Thyroid gland (tissue), 4 donors: ENCODE data around the gene AIF1L. TPM values are rescaled to one million over a fixed set of nuclear protein-coding genes. Genes with fewer than 3 reads are reported as not detected.
"Not testable (repeated sequence)": the region's sequence is repeated elsewhere in the genome, so short reads cannot be mapped to it uniquely, and the experiment has no call there.

ENCODE experiments used
- DNase-seq, 2 donors: peaks; one replicate each; pipeline ENCODE4 v3.0.0-alpha.2; 2019
- H3K27ac ChIP-seq, 3 donors: fragments of 200-600 bp; sonication (generic); 1 replicate in 2 of 3; 2 replicates in 1 of 3; pipeline ENCODE4 v1.5.1; 2016 to 2019; ENCODE audit warnings: mild to moderate bottlenecking in 1 of 3, moderate library complexity in 1 of 3
- H3K27me3 ChIP-seq: fragments of 200-600 bp; sonication (generic); one replicate; pipeline ENCODE4 v1.5.1; 2019
- H3K36me3 ChIP-seq, 2 donors: fragments of 200-600 bp; sonication (generic); one replicate each; pipeline ENCODE4 v1.5.1; 2016 to 2019
- H3K4me1 ChIP-seq, 2 donors: fragments of 200-600 bp; sonication (generic); one replicate each; pipeline ENCODE4 v1.5.1; 2017 to 2019
- H3K4me3 ChIP-seq, 3 donors: fragments of 200-600 bp; sonication (generic); replicated peaks in 1 of 3; 1 replicate in 2 of 3; 2 replicates in 1 of 3; pipeline ENCODE4 v1.5.1; 2016; ENCODE audit warnings: mild to moderate bottlenecking in 1 of 3
- H3K9me3 ChIP-seq: fragments of 200-600 bp; sonication (generic); one replicate; pipeline ENCODE4 v1.5.1; 2017
- CTCF ChIP-seq, 6 experiments: fragments of 200-600 bp in 3 of 6; fragments of 450-650 bp in 3 of 6; sonication (generic) in 3 of 6; IDR thresholded peaks; one replicate each; pipeline ENCODE4 v1.5.1; 2016 to 2019; ENCODE audit warnings: antibody characterized with exemption in 6 of 6, mild to moderate bottlenecking in 2 of 6, inconsistent platforms in 1 of 6, moderate library complexity in 1 of 6
- POLR2A ChIP-seq, 2 donors: fragments of 450-650 bp; IDR thresholded peaks; one replicate each; pipeline ENCODE4 v1.6.1; 2017; ENCODE audit warnings: antibody characterized with exemption in 2 of 2, mild to moderate bottlenecking in 2 of 2, moderate library complexity in 1 of 2
- WGBS, 2 donors: methylation state at CpG; one replicate each; pipeline ENCODE4 v1.1.5; 2017; 5-methylcytosine and 5-hydroxymethylcytosine counted together
- intact Hi-C: fragments of 100-400 bp; cut with DNase I; formaldehyde crosslinking; loops from one replicate; pipeline ENCODE4 v1.15.1; 2023
- total RNA-seq, 4 donors: library from RNA; depleted of rRNA; stranded (reverse); fragments of >200 nt; gene quantifications; one replicate each; pipeline ENCODE4 v1.2.3, GENCODE V29; 2016

AIF1L gene
- total RNA-seq, 4 donors from 2014 or later: 43.0 to 114 (median 87.9) TPM

GRCh38 chr9:131111186-131111853, 15.0 kb downstream of the AIF1L start:
- Histone ChIP-seq H3K27me3 (no peaks in the 10 kb centered on the region), H3K36me3 (no peaks in the 10 kb centered on the region), H3K4me1 (no peaks in the 10 kb centered on the region), H3K4me3 (no peak overlapping the region), H3K9me3 (no peaks in the 10 kb centered on the region), H3K27ac (no peak overlapping the region)
- 63 to 78% methylated on average over 9 to 10 of the region's 10 CpGs for WGBS, 2 donors
- no peak for DNase-seq
- no peak for TF ChIP-seq CTCF (IDR thresholded peaks at IDR 0.05)
- no peak for TF ChIP-seq POLR2A (IDR thresholded peaks at IDR 0.05)
- intact Hi-C loops: no loop called here

GRCh38 chr9:131111854-131112311, 15.6 kb downstream of the AIF1L start:
- intact Hi-C loops: no loop called here
- Histone ChIP-seq H3K4me3 (no peak overlapping the region), H3K36me3 (no peaks in the 10 kb centered on the region), H3K4me1 (no peaks in the 10 kb centered on the region), H3K9me3 (no peaks in the 10 kb centered on the region), H3K27ac (no peak overlapping the region), H3K27me3 (no peaks in the 10 kb centered on the region)
- no peak for TF ChIP-seq POLR2A (IDR thresholded peaks at IDR 0.05)
- no peak for TF ChIP-seq CTCF (IDR thresholded peaks at IDR 0.05)
- WGBS, 2 donors: 86 to 93% methylated on average over 8 to 22 of the region's 25 CpGs
- DNase-seq: no peak

GRCh38 chr9:131112374-131113154, 16.2 kb downstream of the AIF1L start:
- no peak overlapping the region for H3K4me3 ChIP-seq

GRCh38 chr9:131113655-131114054, 17.3 kb downstream of the AIF1L start:
- Histone ChIP-seq H3K27ac (no peak overlapping the region), H3K27me3 (no peaks in the 10 kb centered on the region), H3K9me3 (no peaks in the 10 kb centered on the region), H3K4me1 (no peaks in the 10 kb centered on the region), H3K36me3 (no peaks in the 10 kb centered on the region), H3K4me3 (no peak overlapping the region)
- intact Hi-C loops: no loop called here
- DNase-seq: no peak
- TF ChIP-seq CTCF (IDR thresholded peaks at IDR 0.05): no peak
- no peak for TF ChIP-seq POLR2A (IDR thresholded peaks at IDR 0.05)
- WGBS, 2 donors: 88 to 90% methylated on average over 8 of the region's 8 CpGs

More at GRCh38 chr9:131112374-131113154, 16.2 kb downstream of the AIF1L start:
- no peak for DNase-seq
- intact Hi-C loops: no loop called here
- no peaks in the 10 kb centered on the region for H3K9me3 ChIP-seq
- no peak for TF ChIP-seq CTCF (IDR thresholded peaks at IDR 0.05)
- TF ChIP-seq POLR2A (IDR thresholded peaks at IDR 0.05): no peak
- H3K27me3 ChIP-seq: no peaks in the 10 kb centered on the region
- H3K27ac ChIP-seq: no peak overlapping the region
- 89 to 94% methylated on average over 13 to 23 of the region's 23 CpGs for WGBS, 2 donors
- no peaks in the 10 kb centered on the region for H3K36me3 ChIP-seq
- no peaks in the 10 kb centered on the region for H3K4me1 ChIP-seq

- Histone ChIP-seq H3K27me3 (no peaks in the 10 kb centered on the region), H3K4me1 (no peaks in the 10 kb centered on the region), H3K9me3 (no peaks in the 10 kb centered on the region), H3K36me3 (no peaks in the 10 kb centered on the region), H3K4me3 (no peak overlapping the region), H3K27ac (no peak overlapping the region)
- 87 to 95% methylated on average over 3 to 6 of the region's 8 CpGs for WGBS, 2 donors
- no peak for DNase-seq
- intact Hi-C loops: no loop called here
- TF ChIP-seq POLR2A (IDR thresholded peaks at IDR 0.05) (no peak), CTCF (IDR thresholded peaks at IDR 0.05) (no peak)
Observed at GRCh38 chr9:131114084-131114535, 17.8 kb downstream of the AIF1L start.

GRCh38 chr9:131115360-131115742, 19.0 kb downstream of the AIF1L start:
- H3K4me3 ChIP-seq, H3K27me3 ChIP-seq, DNase-seq, H3K36me3 ChIP-seq, H3K4me1 ChIP-seq, H3K27ac ChIP-seq, H3K9me3 ChIP-seq, intact Hi-C loops: not testable (repeated sequence)
- 81 to 92% methylated on average over 5 to 6 of the region's 6 CpGs for whole genome bisulfite sequencing, 2 donors
